ENCODE results near the gene POU4F2.
"Not testable (repeated sequence)": the region's sequence is repeated elsewhere in the genome, so short reads cannot be mapped to it uniquely, and the experiment has no call there.

Gene POU4F2

GRCh38 chr4:146661367-146661766 lies 22.7 kb downstream of the POU4F2 start:
- DNase-seq: no peak

- DNase-seq: not testable (repeated sequence)
Observed at GRCh38 chr4:146663968-146664311, 25.2 kb downstream of the POU4F2 start.

- no peak for DNase-seq
Observed at GRCh38 chr4:146674829-146675570, 36.3 kb downstream of the POU4F2 start.
